Right renal cortex interstitium (tissue), 3 donors: ENCODE results near the gene TMEM208. TPM values are rescaled to one million over a fixed set of nuclear protein-coding genes. Genes with fewer than 3 reads are reported as not detected.
A peak's percentile ranks its signal among the peaks of the same experiment; 100 is the strongest.

Source experiments
- DNase-seq, 3 donors: peaks; one replicate each; pipeline ENCODE4 v3.0.0-alpha.2; 2013; ENCODE audit warnings: low read depth in 3 of 3, low spot score in 2 of 3
- polyA plus RNA-seq, 3 donors: library from polyadenylated mRNA; unstranded; fragments of 120-200 nt; gene quantifications; one replicate each; pipeline ENCODE4 v1.2.1, GENCODE V29; 2013; ENCODE audit not compliant: insufficient read length in 3 of 3

TMEM208 gene
- polyA plus RNA-seq, 3 donors = 38.1 to 43.2 (median 43.0) TPM

DNA sequence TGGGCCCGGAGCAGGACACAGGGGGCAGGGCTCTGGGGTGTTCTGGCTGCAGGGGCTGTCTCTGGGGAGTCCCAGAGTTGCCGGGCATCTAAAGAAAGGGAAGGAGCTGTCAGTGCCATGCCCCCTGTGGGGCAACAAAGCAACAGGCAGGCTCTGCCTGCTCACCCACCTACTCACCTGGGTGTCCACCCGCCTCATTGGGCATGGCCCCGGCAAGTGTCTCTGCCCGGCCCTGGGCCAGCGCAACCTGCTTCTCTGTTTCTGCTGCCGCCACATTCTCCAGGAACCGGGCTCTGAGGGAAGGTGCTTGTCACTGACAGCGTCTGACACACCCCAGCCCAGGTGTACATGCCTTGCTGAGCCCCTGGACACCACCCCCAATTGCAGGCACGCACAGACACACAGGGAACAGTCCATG lies 7.3 kb downstream of the TMEM208 start:
- no peak for DNase-seq

DNA sequence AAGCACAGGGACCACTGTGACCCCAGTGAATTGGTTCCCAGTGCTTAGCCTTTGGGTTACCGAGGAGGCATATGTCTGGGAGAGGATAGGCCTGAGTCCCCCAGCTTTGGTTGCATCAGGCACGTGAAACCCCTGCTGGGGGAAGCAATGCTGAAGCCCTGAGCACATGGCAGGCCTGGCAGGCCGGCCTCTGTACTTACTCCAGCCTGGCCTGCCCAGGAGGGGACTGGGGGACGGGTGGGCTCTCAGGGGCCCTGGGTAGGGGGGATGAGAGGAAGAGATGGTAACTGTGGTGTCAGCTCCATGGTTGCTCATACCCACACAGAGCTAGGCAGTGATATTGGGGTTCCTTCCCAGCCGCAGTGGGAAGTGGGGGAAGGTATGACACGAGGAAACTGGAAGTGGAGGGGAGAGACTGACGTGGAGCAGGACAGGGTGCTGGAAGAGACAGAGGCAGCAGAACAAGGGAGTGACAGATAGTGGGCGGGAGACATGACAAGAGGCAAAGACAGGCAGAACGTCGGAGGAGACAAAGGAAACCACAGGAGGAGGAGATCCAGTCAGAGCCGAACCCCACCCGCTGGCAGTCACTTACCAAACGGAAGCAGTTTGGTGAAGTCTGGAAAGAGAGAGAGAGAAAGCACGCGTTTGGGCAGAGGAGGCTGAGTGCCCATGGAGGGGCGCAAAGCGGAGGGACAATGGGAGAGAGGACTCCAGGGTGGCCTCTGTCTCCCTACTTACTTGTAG lies 9.1 kb downstream of the TMEM208 start:
- DNase-seq = no peak

DNA sequence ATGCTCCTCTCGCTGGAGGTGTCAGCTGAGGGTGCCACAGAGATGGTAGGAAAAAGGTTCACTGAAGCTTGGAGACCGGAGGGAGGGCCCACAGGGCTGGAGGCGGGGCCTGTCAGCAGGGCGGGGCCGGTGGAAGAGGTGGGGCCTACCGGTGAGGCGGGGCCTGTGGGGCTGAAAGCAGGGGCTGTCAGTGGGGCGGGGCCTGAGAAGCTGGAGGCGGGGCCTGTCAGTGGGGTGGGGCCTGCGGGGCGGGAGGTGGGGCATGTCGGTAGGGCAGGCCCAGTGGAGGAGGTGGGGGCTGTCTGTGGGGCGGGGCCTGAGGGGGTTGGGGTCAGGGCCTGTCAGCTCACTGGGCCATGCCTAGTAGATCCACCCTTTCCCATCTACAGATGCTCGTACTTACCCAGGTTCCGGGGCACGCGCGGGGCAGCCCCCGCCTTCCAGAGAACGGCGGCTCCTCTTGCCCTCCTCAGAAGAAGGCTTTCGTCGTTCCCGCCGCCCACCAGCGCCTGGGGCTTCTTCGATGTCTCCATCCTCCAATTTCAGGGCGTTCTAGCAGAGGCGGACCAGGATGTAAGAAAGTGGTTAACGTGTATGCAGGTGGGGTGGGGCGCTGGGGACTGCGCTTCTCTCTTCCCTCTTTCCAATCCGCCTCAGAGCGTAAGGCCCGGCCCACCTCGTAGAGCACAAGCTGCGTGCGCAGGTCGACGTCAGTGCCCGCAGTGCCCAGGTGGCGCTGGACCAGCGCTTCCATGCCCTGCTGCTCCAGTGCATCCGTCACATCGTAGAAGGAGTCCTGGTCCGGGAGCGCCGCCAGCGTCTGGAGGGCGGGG lies 9.8 kb downstream of the TMEM208 start:
- no peak for DNase-seq

DNA sequence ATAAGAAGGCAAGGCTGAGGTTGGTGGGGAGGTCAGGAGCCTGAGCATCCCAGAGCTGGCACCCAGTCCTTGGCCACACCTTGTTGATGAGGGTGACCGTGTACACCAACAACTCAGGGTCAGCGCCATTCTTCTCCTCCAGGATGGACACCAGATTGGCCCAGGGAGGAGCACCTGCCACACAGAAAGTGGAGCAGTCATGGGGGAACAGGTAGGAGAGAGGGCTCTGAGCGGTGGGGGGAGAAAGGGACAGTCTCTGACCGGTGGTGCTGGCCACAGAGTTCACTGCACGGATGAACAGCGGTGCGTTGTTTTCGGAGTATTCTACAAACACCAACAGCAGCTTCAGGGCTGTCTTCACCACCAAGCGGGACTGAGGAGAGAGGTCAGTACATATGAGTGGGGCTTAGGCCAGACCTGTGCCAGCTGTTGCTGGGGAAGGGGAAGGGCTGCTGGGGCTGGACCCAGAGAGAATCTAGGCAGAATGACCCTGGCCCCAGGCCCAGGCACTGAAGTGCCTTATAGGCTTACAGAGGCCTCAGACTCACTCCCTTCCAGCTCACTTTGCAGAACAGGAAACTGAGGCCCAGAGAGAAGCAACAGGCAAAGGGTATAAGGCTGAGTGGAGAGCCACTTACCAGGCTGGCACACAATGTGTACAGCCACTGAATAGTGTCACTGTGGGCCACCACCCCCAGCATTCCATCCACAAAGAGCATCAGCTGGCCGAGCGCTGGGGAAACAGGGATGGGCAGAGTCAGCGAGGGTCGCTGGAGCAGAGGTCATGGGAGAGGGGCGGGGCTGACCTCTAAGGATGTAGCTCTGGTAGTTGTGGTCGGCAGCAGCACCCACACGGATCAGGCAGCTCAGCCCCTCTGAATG lies 10.7 kb downstream of the TMEM208 start:
- no peak for DNase-seq

DNA sequence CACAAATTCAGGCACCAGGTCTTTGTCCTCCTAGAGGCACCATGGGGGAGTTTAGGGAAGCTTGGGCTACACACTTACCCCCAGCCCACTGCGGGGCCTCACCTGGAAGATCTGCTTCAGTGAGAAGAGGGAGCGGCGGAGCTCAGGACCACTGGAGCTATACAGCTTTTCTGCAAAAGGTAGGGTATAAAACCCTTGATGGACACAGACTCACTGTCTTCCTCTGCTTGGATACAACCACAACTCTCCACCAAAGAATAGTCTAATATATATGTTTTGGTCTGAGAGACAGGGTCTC lies 11.3 kb downstream of the TMEM208 start:
- DNase-seq = no peak

DNA sequence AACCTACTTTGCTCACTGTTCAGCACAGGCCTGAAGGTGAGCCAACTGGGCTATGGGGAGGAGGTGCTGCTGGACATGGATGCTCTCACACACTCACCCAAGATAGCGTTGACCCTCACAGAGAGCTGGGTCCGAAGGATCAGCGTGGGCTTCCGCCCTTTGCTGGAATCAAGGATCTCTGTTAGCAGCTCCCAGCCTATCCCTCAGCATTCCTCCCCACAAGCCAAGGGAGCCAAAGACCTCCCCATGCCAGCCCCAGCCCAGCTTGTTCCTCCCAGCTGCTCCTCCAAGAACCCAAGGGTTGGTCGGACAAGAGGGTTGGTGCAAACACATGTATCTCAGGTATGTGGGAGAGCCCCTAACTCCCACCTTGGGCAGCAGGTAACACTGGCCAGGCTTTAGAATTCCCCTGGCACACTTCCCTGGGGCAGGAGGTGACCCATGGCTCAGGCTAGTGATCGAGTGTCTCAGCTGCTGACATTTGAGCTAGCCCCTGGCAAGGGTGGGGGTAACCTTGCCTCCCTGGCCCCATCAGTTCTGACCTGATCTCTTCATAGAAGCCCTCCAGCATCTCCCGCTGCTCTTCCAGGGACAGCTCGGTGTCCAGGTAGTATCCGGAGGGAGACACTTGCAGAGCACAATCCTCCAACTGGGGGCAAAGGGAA lies 12.0 kb downstream of the TMEM208 start:
- DNase-seq = no peak

DNA sequence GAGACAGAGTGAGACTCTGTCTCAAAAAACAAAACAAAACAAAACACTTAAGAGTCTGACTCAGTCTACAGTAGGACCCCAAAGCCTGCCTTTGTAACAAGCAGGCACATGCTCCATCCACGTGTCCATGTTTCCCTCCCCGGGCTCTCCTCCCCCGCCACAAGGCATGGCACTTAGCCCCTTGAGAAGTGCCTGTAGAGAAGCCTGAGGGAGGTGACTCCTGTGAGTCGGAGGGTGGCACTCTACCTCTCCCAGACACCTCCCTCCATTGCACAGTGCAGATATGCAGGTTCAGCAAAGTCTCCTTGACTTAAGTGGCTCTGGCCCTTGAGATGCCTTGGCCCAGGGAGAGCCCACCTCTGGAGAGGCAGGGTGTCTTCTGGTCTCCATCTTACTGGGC lies 13.6 kb downstream of the TMEM208 start:
- no peak for DNase-seq

DNA sequence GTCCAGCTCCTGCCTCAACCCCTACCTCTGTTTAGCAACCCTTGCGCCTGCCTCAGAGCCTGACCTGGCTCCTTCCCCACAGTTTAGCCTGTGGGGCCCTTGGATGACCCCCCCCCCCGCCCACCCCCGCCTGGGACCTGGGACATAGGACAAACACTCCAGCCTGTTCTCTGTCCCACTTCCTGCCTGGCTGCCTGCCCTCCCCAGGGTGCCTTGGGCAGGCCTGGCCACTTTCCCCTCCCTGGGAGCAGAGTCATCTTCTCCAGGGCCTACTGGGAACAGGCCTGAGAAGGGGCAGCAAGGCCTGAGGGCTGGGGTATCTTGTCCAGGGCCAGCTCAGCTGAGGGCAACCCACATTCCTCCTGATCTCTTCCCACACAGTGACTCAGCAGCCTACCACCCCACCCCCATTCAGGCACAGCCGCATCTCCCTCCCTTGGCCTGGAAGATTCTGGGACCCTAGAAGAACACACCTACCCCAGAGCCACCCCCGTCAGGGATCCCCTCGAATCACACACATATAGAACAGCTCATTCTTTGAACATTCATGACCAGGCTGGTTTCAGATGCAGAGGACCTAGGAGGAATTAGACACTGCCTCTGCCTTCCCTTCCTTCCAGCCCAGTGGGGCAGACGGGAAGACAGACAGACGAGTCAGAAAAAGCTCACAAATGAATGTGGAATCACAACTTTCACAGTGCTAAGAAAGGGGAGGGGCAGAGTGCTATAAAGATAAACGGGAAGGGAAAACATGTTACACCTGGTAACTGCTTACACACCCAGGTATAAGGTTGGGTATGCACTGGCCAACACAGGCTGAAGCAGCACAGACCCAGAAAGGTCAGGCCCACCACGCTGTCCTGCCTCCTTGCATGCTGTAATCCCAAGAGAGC lies 14.3 kb downstream of the TMEM208 start:
- no peak for DNase-seq

DNA sequence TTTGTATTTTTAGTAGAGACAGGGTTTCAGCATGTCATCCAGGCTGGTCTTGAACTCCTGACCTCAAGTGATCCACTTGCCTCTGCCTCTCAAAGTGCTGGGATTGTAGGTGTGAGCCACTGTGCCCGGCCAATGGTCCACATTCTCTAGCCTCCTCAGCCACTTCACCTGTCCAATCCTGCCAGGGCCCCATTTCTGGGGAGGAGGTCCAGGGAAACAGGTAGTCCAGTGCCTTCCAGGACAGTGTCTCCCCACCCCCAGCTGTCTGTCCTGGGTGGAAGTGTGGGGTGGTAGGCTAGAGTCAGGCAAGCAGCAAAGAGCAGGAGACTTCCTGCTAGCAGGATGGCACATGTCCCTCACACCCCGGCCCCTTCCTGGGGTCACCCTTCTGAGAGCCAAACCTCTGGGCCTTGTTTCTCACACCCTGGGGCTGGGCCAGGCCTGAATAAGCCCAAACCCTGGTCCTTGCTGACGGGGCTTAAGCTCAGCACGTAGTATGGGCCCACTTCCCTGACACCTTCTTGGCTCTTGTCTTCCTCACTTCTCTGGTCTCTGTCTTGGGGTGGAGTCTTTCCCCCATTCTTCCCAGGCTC lies 15.3 kb downstream of the TMEM208 start:
- no peak for DNase-seq

DNA sequence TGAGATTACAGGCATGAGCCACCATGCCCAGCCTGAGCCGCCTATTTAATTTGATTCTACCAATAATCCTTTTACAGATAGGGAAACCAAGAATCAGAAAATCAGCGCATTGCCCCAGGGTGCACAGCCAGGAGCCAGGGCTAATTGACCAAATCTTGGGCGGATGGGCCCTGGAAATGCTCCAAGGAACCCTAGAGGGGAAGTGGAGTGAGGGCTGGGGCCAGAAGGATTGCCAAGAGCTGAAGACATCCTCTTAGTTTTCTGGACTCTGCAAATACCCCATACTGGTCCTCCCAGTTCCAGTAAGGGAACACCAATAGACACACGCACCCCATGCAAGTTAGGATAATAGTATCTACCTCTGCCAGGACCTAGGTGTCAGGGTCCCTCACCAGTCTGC lies 16.6 kb downstream of the TMEM208 start:
- no peak for DNase-seq

DNA sequence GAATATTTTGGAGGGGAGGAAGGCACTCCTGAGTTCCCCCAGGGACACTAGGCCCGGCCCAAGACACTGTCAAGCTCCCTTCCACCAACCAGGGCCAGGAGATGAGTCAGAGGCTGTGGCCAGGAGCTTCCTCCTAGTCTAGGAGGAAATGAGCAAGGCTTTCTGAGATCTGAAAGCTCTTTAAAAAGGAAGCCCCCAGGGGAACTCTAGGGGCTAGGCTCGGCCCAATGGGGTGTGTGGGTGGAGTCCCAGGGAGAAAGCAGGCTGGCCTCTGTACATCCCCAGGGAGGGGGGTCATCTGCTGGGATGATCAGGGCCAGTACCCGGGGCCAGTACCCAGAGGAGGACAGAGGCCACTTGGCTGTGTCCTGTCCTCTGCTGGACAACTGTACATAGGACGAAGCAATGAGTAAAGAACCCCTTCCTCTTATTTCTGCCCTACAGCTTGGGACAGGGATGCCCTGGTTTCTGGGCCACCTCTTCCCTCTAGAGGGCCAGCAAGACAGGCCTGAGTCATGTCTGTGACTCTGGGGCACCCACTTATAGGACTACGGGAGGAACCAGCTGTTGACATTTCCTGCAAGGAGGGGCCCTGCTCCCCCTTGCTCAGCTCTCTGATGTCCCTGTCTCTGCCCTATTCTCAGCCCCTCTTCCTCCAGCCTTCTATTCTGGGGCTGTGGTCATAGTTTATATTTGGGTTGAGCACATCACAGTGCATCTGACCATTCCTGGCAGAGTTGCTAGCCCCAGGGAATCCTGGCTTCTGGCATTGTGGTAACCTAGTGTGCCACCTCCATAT lies 17.7 kb downstream of the TMEM208 start:
- DNase-seq = no peak

DNA sequence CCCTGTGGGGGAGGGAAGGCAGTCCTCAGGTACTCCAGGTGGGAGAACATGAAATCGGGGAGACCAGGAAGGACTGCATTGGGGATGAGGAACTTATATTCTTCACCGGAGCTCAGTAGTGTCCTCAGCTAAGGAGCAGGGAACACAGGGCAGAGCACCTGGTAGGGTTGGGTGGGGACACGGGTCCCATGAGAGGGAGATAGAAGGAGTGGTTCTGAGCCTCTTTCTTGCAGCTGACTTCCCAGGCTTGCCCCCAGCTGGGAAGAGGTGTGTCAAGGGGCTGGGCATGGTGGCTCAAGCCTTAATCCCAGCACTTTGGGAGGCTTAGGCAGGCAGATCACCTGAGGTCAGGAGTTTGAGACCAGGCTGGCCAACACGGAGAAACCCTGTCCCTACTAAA lies 18.3 kb downstream of the TMEM208 start:
- no peak for DNase-seq

DNA sequence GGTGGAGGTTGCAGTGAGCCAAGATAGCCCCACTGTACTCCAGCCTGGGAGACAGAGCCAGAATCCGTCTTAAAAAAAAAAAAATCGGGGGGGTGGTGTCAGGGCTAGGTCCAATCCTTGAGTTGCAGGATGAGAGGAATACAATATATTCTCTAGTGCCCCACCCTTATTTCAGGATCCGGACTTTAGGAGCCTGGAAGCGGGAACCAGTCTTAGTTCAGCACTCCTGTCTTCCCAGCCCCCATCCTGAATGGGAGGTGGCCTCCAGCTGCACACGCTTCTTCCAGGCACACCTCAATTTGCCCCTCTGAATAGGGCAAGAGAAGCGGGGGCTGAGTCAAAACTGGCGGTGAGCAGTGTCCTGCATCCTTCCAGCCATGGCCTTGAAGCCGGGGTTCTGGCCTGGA lies 18.7 kb downstream of the TMEM208 start:
- DNase-seq = no peak

DNA sequence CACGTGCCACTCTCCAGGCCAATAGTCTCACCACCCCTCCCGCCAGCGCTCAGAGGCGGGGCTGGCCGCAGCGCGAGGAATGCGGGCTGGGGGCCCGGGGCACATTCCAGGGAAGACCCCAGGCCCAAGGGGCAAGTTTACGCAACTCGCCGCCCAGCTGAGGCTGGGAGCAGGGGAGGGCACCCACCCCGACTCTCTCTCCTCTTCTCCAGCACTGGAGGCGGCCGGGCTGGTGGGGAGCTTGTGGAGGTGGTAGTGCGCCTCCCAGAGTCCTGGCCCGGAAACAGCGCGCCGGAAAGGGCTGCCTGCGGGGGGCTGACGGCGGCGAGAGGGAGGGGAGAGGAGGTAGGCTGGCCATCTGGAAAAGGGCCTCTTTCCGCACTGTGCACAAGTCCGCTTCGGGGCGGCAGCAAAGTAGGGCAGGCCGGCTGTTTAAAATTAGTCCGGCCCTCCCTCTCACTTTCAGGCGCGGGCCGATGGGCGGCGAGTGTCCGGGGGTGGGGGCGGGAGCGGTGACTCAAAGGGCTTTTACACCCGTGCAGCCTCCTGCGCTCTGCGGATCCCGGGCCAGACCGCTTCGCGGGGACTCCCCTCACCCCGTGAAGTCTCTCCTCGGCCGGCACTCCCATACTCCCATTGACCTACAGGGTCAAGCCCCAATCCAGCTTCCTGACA lies 19.3 kb downstream of the TMEM208 start:
- peak in 2 of 3 donors; percentile 47 to 71 for DNase-seq

DNA sequence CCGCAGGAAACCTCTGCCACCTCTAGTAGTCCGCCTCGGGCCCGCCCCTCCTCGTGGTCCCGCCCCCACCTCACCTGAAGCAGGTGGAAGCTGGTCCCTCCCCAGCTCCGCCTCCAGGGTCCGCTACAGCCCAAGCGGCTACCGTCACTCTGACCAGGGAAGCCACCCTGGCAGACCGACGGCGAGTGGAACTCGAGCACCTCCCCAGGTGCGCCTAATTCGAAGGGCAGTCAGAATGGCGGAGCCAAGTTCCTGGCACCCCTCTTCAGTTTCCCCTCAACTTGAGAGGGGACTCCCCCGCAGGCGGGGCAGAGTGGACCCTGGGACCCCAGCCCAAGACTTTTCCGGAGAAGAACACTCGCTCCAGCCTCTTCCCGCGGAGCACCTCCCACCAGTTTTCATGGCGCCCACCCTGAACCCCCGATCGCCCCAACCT lies 19.8 kb downstream of the TMEM208 start:
- DNase-seq = no peak

DNA sequence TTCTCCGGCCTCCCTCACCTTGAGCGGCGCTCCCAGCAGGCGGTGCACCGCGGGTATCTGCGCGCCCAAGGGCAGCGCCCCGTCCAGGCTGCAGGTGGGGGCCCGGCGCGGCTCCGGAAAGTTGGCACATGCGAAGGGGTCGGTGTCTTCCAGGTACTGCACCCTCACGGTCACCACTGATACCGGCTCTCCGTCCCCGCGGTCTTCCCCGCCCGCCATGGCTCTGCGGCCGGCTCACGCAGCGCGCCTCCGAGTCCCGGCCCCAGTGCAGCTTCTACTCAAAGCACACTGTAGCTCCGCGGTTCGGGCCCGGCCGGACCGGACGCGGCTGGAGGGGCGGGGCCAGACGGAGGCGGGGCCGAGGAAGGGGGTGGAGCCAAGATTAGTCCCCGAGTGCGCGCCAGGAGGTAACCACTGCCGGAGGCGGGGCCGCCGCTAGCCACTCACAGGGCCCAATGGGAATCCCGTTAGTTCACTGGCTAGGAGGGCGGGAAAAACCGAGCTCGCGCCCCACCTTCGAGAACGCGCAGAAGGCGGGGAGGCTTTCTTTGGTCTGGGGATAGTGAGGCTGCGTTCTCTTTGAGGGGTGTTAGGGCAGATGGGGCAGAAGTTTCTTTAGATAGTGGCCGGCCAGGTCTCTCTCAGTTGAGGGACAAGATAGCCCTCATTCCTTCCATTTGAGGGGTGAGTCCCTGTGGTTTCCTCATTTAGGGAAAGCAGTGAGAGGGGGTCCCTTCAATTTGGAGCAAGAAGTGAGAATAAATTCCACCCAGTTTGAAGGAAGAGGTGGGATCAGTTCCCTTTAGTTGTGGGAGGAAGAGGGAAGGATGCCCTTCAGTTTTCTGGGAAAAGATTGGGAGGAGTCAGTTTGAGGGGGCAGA lies 20.5 kb downstream of the TMEM208 start, which contains the start of gene FHOD1:
Gene FHOD1, minus strand, starts transcription at position 290 of the 881 bp plus-strand sequence. Its CDS starts 71 bp downstream, at position 219.
- DNase-seq = peak; percentile 70 to 84 (median 81)

DNA sequence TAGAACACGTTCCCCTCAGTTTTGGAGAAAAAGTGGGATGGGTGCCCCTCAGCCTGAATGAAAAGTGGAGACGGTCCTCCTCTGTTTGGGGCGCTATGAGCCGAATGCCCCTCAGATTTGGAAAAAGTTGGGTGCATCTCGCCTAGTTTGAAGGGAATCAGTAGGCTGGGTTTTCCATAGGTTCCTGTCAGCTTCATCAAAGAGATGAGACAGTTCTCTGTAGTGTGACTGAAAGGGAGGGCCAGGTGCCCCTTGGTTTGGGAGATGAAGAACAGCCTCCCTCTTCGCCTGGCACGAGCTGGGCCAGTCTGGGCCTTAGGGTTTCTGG lies 21.1 kb downstream of the TMEM208 start:
- DNase-seq = no peak
